Body of pancreas (tissue), 4 donors: ENCODE data around the gene ZGPAT. TPM values are rescaled to one million over a fixed set of nuclear protein-coding genes. Genes with fewer than 3 reads are reported as not detected.

ENCODE experiments used
- ATAC-seq: fragments of 150-250 bp; one replicate; pipeline ENCODE4 v1.9.1; 2016
- DNase-seq, 4 donors: peaks; one replicate each; pipeline ENCODE4 v3.0.0-alpha.2; 2019
- H3K27ac ChIP-seq, 4 donors: fragments of 200-600 bp; sonication (generic); 1 replicate in 3 of 4; 2 replicates in 1 of 4; pipeline versions ENCODE4 v1.5.1 to v1.6.1; 2016 to 2019; ENCODE audit warnings: mild to moderate bottlenecking in 1 of 4, mixed read lengths in 1 of 4, moderate library complexity in 1 of 4
- H3K27me3 ChIP-seq, 2 donors: fragments of 200-600 bp; sonication (generic); one replicate each; pipeline ENCODE4 v1.6.0; 2016; ENCODE audit warnings: mild to moderate bottlenecking in 1 of 2
- H3K36me3 ChIP-seq, 2 donors: fragments of 200-600 bp; sonication (generic); replicated peaks in 1 of 2; 2 replicates each; pipeline ENCODE4 v1.5.1; 2016; ENCODE audit warnings: low read depth in 2 of 2; ENCODE audit not compliant: insufficient read depth in 1 of 2
- H3K4me1 ChIP-seq: fragments of 200-600 bp; sonication (generic); one replicate; pipeline ENCODE4 v1.6.0; 2016
- H3K4me3 ChIP-seq, 2 donors: fragments of 200-600 bp; sonication (generic); 1 replicate in 1 of 2; 2 replicates in 1 of 2; pipeline ENCODE4 v1.5.1; 2016 to 2019
- H3K9me3 ChIP-seq, 3 donors: fragments of 200-600 bp; sonication (generic); 1 replicate in 2 of 3; 2 replicates in 1 of 3; pipeline ENCODE4 v1.5.1; 2016
- CTCF ChIP-seq, 7 experiments: fragments of 450-650 bp in 4 of 7; fragments of 200-600 bp in 3 of 7; sonication (generic) in 3 of 7; IDR thresholded peaks; one replicate each; pipeline ENCODE4 v1.5.1; 2016 to 2019; ENCODE audit warnings: antibody characterized with exemption in 7 of 7
- POLR2A ChIP-seq, 3 donors: fragments of 450-650 bp; IDR thresholded peaks; one replicate each; pipeline ENCODE4 v1.6.1; 2016; ENCODE audit warnings: antibody characterized with exemption in 3 of 3, mild to moderate bottlenecking in 2 of 3
- WGBS, 2 donors: methylation state at CpG; one replicate each; pipeline ENCODE4 v1.1.5; 2017; 5-methylcytosine and 5-hydroxymethylcytosine counted together
- intact Hi-C: fragments of 100-400 bp; cut with DNase I; formaldehyde crosslinking; loops from one replicate; pipeline ENCODE4 v1.15.1; 2023
- total RNA-seq, 2 donors: library from RNA; depleted of rRNA; stranded (reverse); fragments of >200 nt; gene quantifications; one replicate each; pipeline ENCODE4 v1.1.0, GENCODE V29; 2016

Gene ZGPAT
- total RNA-seq, 2 donors from 2014 or later = 16.6 to 53.1 TPM

DNA sequence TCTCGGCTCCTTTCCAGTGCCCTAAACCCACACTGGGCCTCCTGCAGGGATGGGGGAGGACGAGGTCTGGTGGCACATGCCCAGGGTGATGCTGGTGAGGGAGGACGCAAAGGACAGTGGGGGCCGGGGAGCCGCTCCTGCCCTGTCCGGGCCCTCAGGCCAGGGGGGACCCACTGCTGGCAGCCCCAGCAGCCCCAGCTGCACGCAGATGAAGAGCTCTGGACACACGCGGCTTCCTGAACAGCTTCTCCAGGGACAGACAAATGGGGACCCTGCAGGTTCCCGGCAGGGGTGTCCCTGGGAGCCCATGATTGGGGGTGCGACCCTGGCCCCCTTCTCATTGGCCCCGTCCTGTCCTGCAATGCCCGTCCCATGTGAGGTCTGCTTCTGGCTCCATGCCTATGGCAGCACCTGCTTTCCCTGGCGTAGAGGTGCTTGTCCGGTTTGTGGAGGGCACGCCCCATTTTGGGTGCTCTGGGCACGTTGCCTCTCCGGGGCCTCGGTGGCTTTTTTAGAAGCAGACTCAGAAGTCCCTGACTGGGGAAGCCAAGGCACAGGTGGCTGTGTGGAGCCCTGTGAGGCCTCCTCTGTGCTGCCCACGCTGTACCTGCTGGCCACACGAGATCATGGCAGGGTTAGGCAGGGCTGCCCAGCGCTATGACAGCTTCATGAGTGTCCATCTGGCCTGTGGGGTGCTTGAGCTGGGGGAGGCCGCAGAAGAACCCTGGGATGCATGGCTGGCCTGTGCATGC is 26.8 kb upstream of the ZGPAT start:
- H3K36me3 ChIP-seq = peaks cover 0 to 2% of the 10 kb centered on the region in 2 donors
- peak overlapping the region in 1 of 4 donors; percentile 68 for H3K27ac ChIP-seq
- no peaks in the 10 kb centered on the region for H3K9me3 ChIP-seq
- ATAC-seq (no peak), DNase-seq (no peak)
- H3K27me3 ChIP-seq = no peaks in the 10 kb centered on the region
- TF ChIP-seq POLR2A (IDR thresholded peaks at IDR 0.05) = no peak
- WGBS, 2 donors = 88 to 93% methylated on average over 5 to 23 of the region's 23 CpGs
- intact Hi-C loops = no loop called here
- no peak overlapping the region for H3K4me3 ChIP-seq
- peaks cover 16% of the 10 kb centered on the region for H3K4me1 ChIP-seq

DNA sequence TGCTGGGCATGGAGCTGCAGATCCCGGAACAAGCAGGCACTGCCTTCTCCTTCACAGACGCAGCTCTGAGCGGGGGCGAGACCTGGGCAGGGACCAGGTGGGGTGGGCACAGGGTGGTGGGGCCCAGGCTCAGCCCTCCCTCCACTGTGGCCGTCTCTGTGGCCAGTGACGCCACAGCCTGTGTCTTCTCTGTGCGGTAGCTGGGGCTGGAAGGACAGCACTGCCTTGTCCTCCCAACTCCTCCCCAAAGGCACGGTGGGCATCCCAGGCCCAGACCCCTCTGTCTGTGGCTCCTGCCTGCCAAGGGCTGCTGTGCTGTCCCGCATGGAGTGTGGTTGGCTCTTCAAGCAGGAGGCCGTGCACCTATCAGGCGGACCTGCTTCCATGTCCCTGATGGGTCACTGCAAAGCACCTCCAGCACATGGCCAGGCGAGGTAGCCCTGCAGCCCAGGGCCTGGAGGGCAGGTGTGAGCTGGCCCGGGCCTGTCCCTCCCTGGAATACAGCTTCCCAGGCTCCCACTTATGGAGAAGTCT is 26.2 kb upstream of the ZGPAT start:
- WGBS, 2 donors = 90 to 95% methylated on average over 9 to 12 of the region's 13 CpGs
- Histone ChIP-seq H3K27ac (peak overlapping the region in 1 of 4 donors; percentile 68), H3K4me1 (peaks cover 20% of the 10 kb centered on the region), H3K9me3 (no peaks in the 10 kb centered on the region), H3K27me3 (no peaks in the 10 kb centered on the region), H3K36me3 (no peaks in the 10 kb centered on the region), H3K4me3 (no peak overlapping the region)
- ATAC-seq (no peak), DNase-seq (no peak)
- TF ChIP-seq CTCF (IDR thresholded peaks at IDR 0.05) = no peak
- TF ChIP-seq POLR2A (IDR thresholded peaks at IDR 0.05) = no peak
- intact Hi-C loops = no loop called here

- no peaks in the 10 kb centered on the region for H3K27me3 ChIP-seq
- no peak for TF ChIP-seq POLR2A (IDR thresholded peaks at IDR 0.05)
- no peak for TF ChIP-seq CTCF (IDR thresholded peaks at IDR 0.05)
- peaks cover 26% of the 10 kb centered on the region for H3K4me1 ChIP-seq
- DNase-seq (peak; percentile 25 to 56 (median 45)), ATAC-seq (peak; percentile 57)
- intact Hi-C loops = no loop called here
- H3K27ac ChIP-seq = peak overlapping the region in 3 of 4 donors; percentile 28 to 68 (median 32)
- no peak overlapping the region for H3K4me3 ChIP-seq
- 71 to 80% methylated on average over 5 to 18 of the region's 22 CpGs for WGBS, 2 donors
- H3K9me3 ChIP-seq = no peaks in the 10 kb centered on the region
- H3K36me3 ChIP-seq = no peaks in the 10 kb centered on the region
These were observed 25.3 kb upstream of the ZGPAT start for GRCh38 chr20:63682384-63683139.

DNA sequence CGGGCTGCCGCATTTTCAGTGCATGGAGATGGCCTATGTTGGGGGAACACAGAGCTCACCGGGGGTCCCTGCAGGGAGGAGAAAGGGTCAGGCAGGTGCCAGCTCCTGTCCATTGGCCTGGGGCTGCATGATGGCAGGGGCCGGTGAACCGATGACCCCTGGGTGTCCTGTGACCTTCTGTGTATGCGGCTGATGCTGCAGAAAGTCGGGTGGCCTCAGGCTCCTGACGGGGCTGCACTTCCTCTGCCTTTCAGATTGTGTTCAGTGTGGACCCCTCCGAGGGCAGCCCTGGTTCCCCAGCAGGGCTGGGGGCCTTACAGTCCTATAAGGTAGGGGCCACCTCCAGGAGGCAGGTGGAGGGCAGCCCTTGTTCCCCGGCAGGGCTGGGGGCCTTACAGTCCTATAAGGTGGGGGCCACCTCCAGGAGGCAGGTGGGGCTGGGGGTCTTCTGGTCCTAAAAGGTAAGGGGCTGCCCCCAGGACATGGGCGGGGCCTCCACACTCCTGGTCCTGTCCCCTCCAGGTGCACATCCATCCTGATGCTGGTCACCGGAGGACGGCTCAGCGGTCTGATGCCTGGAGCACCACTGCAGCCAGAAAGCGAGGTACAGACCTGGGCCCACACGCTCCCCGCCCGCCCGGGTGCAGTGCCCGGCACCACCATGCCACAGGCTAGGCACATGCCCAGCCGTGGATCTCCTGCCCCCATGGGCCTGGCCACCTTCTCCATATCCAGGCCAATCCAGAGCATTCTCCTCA is 22.4 kb upstream of the ZGPAT start:
- WGBS, 2 donors = 80 to 86% methylated on average over 7 to 19 of the region's 21 CpGs
- Histone ChIP-seq H3K4me1 (peaks cover 30% of the 10 kb centered on the region), H3K4me3 (no peak overlapping the region), H3K9me3 (no peaks in the 10 kb centered on the region), H3K27me3 (no peaks in the 10 kb centered on the region), H3K27ac (peak overlapping the region in 2 of 4 donors; percentile 73 to 77), H3K36me3 (no peaks in the 10 kb centered on the region)
- no peak for TF ChIP-seq POLR2A (IDR thresholded peaks at IDR 0.05)
- TF ChIP-seq CTCF (IDR thresholded peaks at IDR 0.05) = no peak
- intact Hi-C loops = no loop called here
- ATAC-seq (no peak), DNase-seq (no peak)
